HFF-Myc (cell line): ENCODE measurements around the gene EPHA4.

ENCODE experiments used
- DNase-seq: peaks from one replicate; pipeline ENCODE4 v3.0.0-alpha.2; 2011; ENCODE audit warnings: low read depth; ENCODE audit errors: extremely low read depth
- H3K4me3 ChIP-seq: replicated peaks from 2 replicates; pipeline ENCODE4 v1.5.1; 2011; ENCODE audit warnings: low read depth, mild to moderate bottlenecking, control low read depth, low read length
- CTCF ChIP-seq: IDR thresholded peaks from 2 replicates; pipeline ENCODE4 v1.5.1; 2012; ENCODE audit warnings: mild to moderate bottlenecking, low read depth, low read length, control low read depth; ENCODE audit errors: missing control alignments

Gene EPHA4

GRCh38 chr2:221494556-221494955 is 77.5 kb downstream of the EPHA4 start:
- DNase-seq: no peak
- no peak overlapping the region for H3K4me3 ChIP-seq
- TF ChIP-seq CTCF: no peak

- TF ChIP-seq CTCF: no peak
- no peak overlapping the region for H3K4me3 ChIP-seq
- DNase-seq: no peak
Observed at GRCh38 chr2:221493391-221493790, 78.7 kb downstream of the EPHA4 start.

- no peak overlapping the region for H3K4me3 ChIP-seq
- no peak for TF ChIP-seq CTCF
- no peak for DNase-seq
Observed at GRCh38 chr2:221492636-221493035, 79.5 kb downstream of the EPHA4 start.

- no peak overlapping the region for H3K4me3 ChIP-seq
- no peak for DNase-seq
- TF ChIP-seq CTCF: no peak
Observed at GRCh38 chr2:221490506-221491060, 81.5 kb downstream of the EPHA4 start.

GRCh38 chr2:221488136-221488807 is 83.8 kb downstream of the EPHA4 start:
- no peak overlapping the region for H3K4me3 ChIP-seq
- TF ChIP-seq CTCF: no peak
- DNase-seq: no peak

GRCh38 chr2:221486106-221486505 is 86.0 kb downstream of the EPHA4 start:
- no peak for TF ChIP-seq CTCF
- H3K4me3 ChIP-seq: no peak overlapping the region
- DNase-seq: no peak

GRCh38 chr2:221485503-221485870 is 86.6 kb downstream of the EPHA4 start:
- peak; percentile 11 for DNase-seq
- no peak for TF ChIP-seq CTCF
- no peak overlapping the region for H3K4me3 ChIP-seq
